ENCODE measurements around the gene TAF15. TPM values are rescaled to one million over a fixed set of nuclear protein-coding genes. Genes with fewer than 3 reads are reported as not detected.

TAF15 gene
- total and polyA plus RNA-seq, 3 experiments from 2014 or later: 21.5 to 291 (median 274) TPM

- Histone ChIP-seq H3K4me3 (ENCODE audit: low read length) (no peak overlapping the region), H3K36me3 (ENCODE audit: insufficient read depth, low read length) (no peaks in the 10 kb centered on the region), H3K9me3 (ENCODE audit: low read length) (no peaks in the 10 kb centered on the region), H3K27ac (ENCODE audit: low read depth, low read length) (no peak overlapping the region), H3K4me1 (ENCODE audit: insufficient read depth, low read length) (peaks cover 21% of the 10 kb centered on the region), H3K27me3 (ENCODE audit: insufficient read depth, low read length, poor library complexity, severe bottlenecking) (peaks cover 18% of the 10 kb centered on the region)
- POLR2A ChIA-PET: interaction anchor here (0.5 kb wide), 1 partner anchor 184 kb away, joined by 4 read pairs; no protein-coding TSS in a partner anchor
- peaks cover under 1 to 12% (median 6%) of the 10 kb centered on the region in 3 donors for H3K4me1 Mint-ChIP-seq
- H3K4me3 Mint-ChIP-seq: no peak overlapping the region
- H3K36me3 Mint-ChIP-seq: no peaks in the 10 kb centered on the region
- no peak overlapping the region for H3K27ac Mint-ChIP-seq
- no peak for DNase-seq
- CTCF ChIA-PET: no interaction called here
- peaks cover 19 to 33% of the 10 kb centered on the region in 2 donors for H3K27me3 Mint-ChIP-seq
- no peaks in the 10 kb centered on the region for H3K9me3 Mint-ChIP-seq
These were observed 18.4 kb upstream of the TAF15 start for GRCh38 chr17:35790841-35791240.

- CTCF ChIA-PET: interaction anchor here (1.0 to 1.6 kb wide), 2 partner anchors 17 to 28 kb away, joined by 3 to 10 read pairs; no protein-coding TSS in a partner anchor
- Mint-ChIP-seq H3K4me3 (no peak overlapping the region), H3K9me3 (no peaks in the 10 kb centered on the region), H3K36me3 (no peaks in the 10 kb centered on the region), H3K27ac (no peak overlapping the region), H3K27me3 (peaks cover 26 to 40% of the 10 kb centered on the region in 2 donors), H3K4me1 (peaks cover 5 to 17% (median 8%) of the 10 kb centered on the region in 3 donors)
- Histone ChIP-seq H3K9me3 (ENCODE audit: low read length) (no peaks in the 10 kb centered on the region), H3K27me3 (ENCODE audit: insufficient read depth, low read length, poor library complexity, severe bottlenecking) (peaks cover 21% of the 10 kb centered on the region), H3K27ac (ENCODE audit: low read depth, low read length) (no peak overlapping the region), H3K36me3 (ENCODE audit: insufficient read depth, low read length) (no peaks in the 10 kb centered on the region), H3K4me1 (ENCODE audit: insufficient read depth, low read length) (peaks cover 24% of the 10 kb centered on the region), H3K4me3 (ENCODE audit: low read length) (no peak overlapping the region)
- DNase-seq: no peak
- POLR2A ChIA-PET: no interaction called here
These were observed 17.5 kb upstream of the TAF15 start for GRCh38 chr17:35791681-35792350.

- peaks cover 32% of the 10 kb centered on the region for H3K27me3 ChIP-seq (ENCODE audit: insufficient read depth, low read length, poor library complexity, severe bottlenecking)
These were observed 16.0 kb upstream of the TAF15 start for GRCh38 chr17:35793257-35793656.

DNA sequence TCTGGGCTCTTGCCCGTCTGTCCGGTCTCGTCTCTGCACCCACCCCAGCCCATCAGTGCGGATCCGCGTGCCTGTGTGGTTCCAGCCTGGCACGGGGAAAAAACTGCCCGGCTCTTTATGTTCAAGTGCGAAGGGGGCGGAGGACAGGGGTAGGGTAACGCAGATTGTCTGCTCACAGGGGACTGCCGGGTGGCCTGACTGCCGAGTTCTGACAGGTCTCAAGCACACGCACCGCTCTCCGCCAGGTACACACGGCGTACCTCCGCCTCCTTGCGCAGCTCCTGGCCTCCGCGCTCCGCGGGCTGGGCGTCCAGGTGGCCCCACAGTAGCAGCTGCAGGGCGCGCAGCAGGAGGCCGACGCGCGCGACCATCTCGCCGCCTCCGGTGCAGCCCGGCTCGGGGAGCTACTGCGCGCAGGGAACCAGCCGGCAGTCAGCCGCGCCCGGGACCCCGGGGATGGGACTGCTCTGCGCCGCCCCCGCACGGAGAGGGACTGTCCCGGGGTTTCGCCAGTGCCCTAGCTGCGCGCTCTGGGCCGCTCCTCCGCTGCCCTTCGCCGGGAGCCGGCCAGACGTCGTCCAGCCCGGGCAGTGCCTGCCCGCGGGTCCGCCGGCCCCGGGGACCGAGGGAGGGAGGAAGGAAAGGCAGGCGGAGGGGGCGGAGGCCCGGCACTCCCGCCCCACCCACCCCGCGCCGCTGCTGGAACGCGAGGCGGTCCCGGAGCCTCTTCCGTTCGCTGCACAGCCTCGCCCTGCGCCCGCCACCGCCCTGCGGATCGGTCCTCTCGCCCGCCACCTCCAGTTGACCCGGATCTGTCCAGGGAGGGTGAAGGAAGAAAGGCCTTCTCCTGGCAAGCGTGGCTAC lies 14.0 kb upstream of the TAF15 start, which contains the start of gene MMP28:
Gene MMP28, minus strand, starts transcription at position 635 of the 864 bp plus-strand sequence. Its CDS starts 264 bp downstream, at position 371.
- Histone ChIP-seq H3K27me3 (ENCODE audit: insufficient read depth, low read length, poor library complexity, severe bottlenecking) (peaks cover 29% of the 10 kb centered on the region), H3K4me1 (ENCODE audit: insufficient read depth, low read length) (peaks cover 10% of the 10 kb centered on the region), H3K27ac (ENCODE audit: low read depth, low read length) (no peak within 1 kb of the TSS), H3K9me3 (ENCODE audit: low read length) (no peaks in the 10 kb centered on the region), H3K4me3 (ENCODE audit: low read length) (peak within 1 kb of the TSS; percentile 58), H3K36me3 (ENCODE audit: insufficient read depth, low read length) (no peaks in the 10 kb centered on the region)
- POLR2A ChIA-PET: interaction anchor here (0.6 to 1.9 kb wide), 2 partner anchors 14 to 31 kb away, joined by 3 to 6 read pairs; partner anchors contain the start of gene TAF15
- H3K27me3 Mint-ChIP-seq: peaks cover 39 to 66% of the 10 kb centered on the region in 2 donors
- H3K9me3 Mint-ChIP-seq: no peaks in the 10 kb centered on the region
- H3K36me3 Mint-ChIP-seq: no peaks in the 10 kb centered on the region
- CTCF ChIA-PET: interaction anchor here (1.3 to 3.1 kb wide), 4 partner anchors 10 to 35 kb away, joined by 3 to 22 read pairs (median 5); partner anchors contain the start of gene C17orf50
- peaks cover 5 to 17% (median 8%) of the 10 kb centered on the region in 3 donors for H3K4me1 Mint-ChIP-seq
- peak in 4 of 5 donors; percentile 1 to 57 (median 14) for DNase-seq
- peak within 1 kb of the TSS; percentile 55 to 87 (median 77) for H3K4me3 Mint-ChIP-seq
- peak within 1 kb of the TSS in 1 of 8 donors; percentile 68 for H3K27ac Mint-ChIP-seq

More at GRCh38 chr17:35793257-35793656, 16.0 kb upstream of the TAF15 start:
- H3K27ac ChIP-seq (ENCODE audit: low read depth, low read length): no peak overlapping the region
- H3K9me3 ChIP-seq (ENCODE audit: low read length): no peaks in the 10 kb centered on the region
- H3K36me3 ChIP-seq (ENCODE audit: insufficient read depth, low read length): no peaks in the 10 kb centered on the region
- H3K27me3 Mint-ChIP-seq: peaks cover 33 to 51% of the 10 kb centered on the region in 2 donors
- peaks cover 5 to 17% (median 8%) of the 10 kb centered on the region in 3 donors for H3K4me1 Mint-ChIP-seq
- no peaks in the 10 kb centered on the region for H3K9me3 Mint-ChIP-seq
- peaks cover 20% of the 10 kb centered on the region for H3K4me1 ChIP-seq (ENCODE audit: insufficient read depth, low read length)
- peak overlapping the region in 5 of 7 donors; percentile 16 to 68 (median 30) for H3K4me3 Mint-ChIP-seq
- H3K4me3 ChIP-seq (ENCODE audit: low read length): no peak overlapping the region
- no peak overlapping the region for H3K27ac Mint-ChIP-seq
- ChIA-PET POLR2A (no interaction called here), CTCF (no interaction called here)
- no peaks in the 10 kb centered on the region for H3K36me3 Mint-ChIP-seq
- no peak for DNase-seq

- DNase-seq: no peak
- Mint-ChIP-seq H3K4me3 (peak overlapping the region; percentile 31 to 86 (median 77)), H3K36me3 (no peaks in the 10 kb centered on the region), H3K9me3 (no peaks in the 10 kb centered on the region), H3K27me3 (peaks cover 39 to 62% of the 10 kb centered on the region in 2 donors), H3K27ac (peak overlapping the region in 1 of 8 donors; percentile 9), H3K4me1 (peaks cover 5 to 17% (median 8%) of the 10 kb centered on the region in 3 donors)
- Histone ChIP-seq H3K27me3 (ENCODE audit: insufficient read depth, low read length, poor library complexity, severe bottlenecking) (peaks cover 29% of the 10 kb centered on the region), H3K4me1 (ENCODE audit: insufficient read depth, low read length) (peaks cover 10% of the 10 kb centered on the region), H3K36me3 (ENCODE audit: insufficient read depth, low read length) (no peaks in the 10 kb centered on the region), H3K27ac (ENCODE audit: low read depth, low read length) (no peak overlapping the region), H3K4me3 (ENCODE audit: low read length) (peak overlapping the region; percentile 58), H3K9me3 (ENCODE audit: low read length) (no peaks in the 10 kb centered on the region)
- ChIA-PET CTCF (interaction anchor here (1.5 to 3.1 kb wide), 4 partner anchors 9 to 32 kb away, joined by 3 to 22 read pairs (median 12); partner anchors contain the start of gene TAF15), POLR2A (interaction anchor here (1.3 to 1.9 kb wide), 2 partner anchors 13 kb away, joined by 3 to 6 read pairs; partner anchors contain the start of gene TAF15)
These were observed 13.4 kb upstream of the TAF15 start for GRCh38 chr17:35795871-35796265.

- H3K4me3 Mint-ChIP-seq: peak overlapping the region in 2 of 7 donors; percentile 31 to 37
- Histone ChIP-seq H3K4me1 (ENCODE audit: insufficient read depth, low read length) (peaks cover 20% of the 10 kb centered on the region), H3K9me3 (ENCODE audit: low read length) (no peaks in the 10 kb centered on the region), H3K36me3 (ENCODE audit: insufficient read depth, low read length) (no peaks in the 10 kb centered on the region), H3K27ac (ENCODE audit: low read depth, low read length) (no peak overlapping the region), H3K27me3 (ENCODE audit: insufficient read depth, low read length, poor library complexity, severe bottlenecking) (peaks cover 29% of the 10 kb centered on the region), H3K4me3 (ENCODE audit: low read length) (no peak overlapping the region)
- ChIA-PET CTCF (interaction anchor here (1.3 to 3.1 kb wide), 4 partner anchors 8 to 50 kb away, joined by 3 to 22 read pairs (median 12); partner anchors contain the start of gene TAF15), POLR2A (interaction anchor here (1.3 kb wide), 1 partner anchor 12 kb away, joined by 3 read pairs; no protein-coding TSS in a partner anchor)
- no peak for DNase-seq
- no peaks in the 10 kb centered on the region for H3K36me3 Mint-ChIP-seq
- no peaks in the 10 kb centered on the region for H3K9me3 Mint-ChIP-seq
- no peak overlapping the region for H3K27ac Mint-ChIP-seq
- H3K4me1 Mint-ChIP-seq: peaks cover 5 to 17% (median 11%) of the 10 kb centered on the region in 3 donors
- peaks cover 39 to 62% of the 10 kb centered on the region in 2 donors for H3K27me3 Mint-ChIP-seq
These were observed 12.3 kb upstream of the TAF15 start for GRCh38 chr17:35796942-35797341.

DNA sequence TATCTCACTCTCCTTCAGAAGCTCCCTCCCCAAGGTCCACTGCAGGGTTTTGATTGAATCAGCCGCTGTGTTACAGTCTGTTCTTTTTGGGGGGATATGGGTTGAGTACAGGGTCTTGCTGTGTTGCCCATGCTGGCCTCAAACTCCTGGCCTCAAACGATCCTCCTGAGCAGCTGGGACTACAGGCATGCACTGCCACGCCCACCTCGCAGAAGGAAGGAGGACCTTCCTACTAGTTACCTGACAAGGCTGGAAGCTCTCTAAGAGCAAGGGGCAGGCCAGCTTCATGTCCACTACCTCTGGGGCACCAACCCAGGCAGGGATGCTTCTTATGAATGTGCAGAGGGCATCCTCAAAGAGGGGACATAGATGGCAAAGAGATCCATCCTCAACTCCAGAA lies 11.9 kb upstream of the TAF15 start:
- peaks cover 5 to 17% (median 11%) of the 10 kb centered on the region in 3 donors for H3K4me1 Mint-ChIP-seq
- no peaks in the 10 kb centered on the region for H3K9me3 ChIP-seq (ENCODE audit: low read length)
- no peak for DNase-seq
- H3K27ac ChIP-seq (ENCODE audit: low read depth, low read length): no peak overlapping the region
- H3K4me3 Mint-ChIP-seq: peak overlapping the region in 3 of 7 donors; percentile 12 to 34 (median 19)
- H3K27ac Mint-ChIP-seq: no peak overlapping the region
- ChIA-PET POLR2A (interaction anchor here (1.3 kb wide), 1 partner anchor 11 kb away, joined by 3 read pairs; no protein-coding TSS in a partner anchor), CTCF (interaction anchor here (1.3 to 3.1 kb wide), 3 partner anchors 12 to 50 kb away, joined by 3 to 22 read pairs (median 17); partner anchors contain the start of gene TAF15)
- no peaks in the 10 kb centered on the region for H3K36me3 Mint-ChIP-seq
- peaks cover 29% of the 10 kb centered on the region for H3K27me3 ChIP-seq (ENCODE audit: insufficient read depth, low read length, poor library complexity, severe bottlenecking)
- peaks cover 21% of the 10 kb centered on the region for H3K4me1 ChIP-seq (ENCODE audit: insufficient read depth, low read length)
- no peaks in the 10 kb centered on the region for H3K36me3 ChIP-seq (ENCODE audit: insufficient read depth, low read length)
- no peaks in the 10 kb centered on the region for H3K9me3 Mint-ChIP-seq
- H3K4me3 ChIP-seq (ENCODE audit: low read length): no peak overlapping the region
- peaks cover 39 to 58% of the 10 kb centered on the region in 2 donors for H3K27me3 Mint-ChIP-seq

Measured in CD8-positive, alpha-beta memory T cell (primary cell).